HG02623 (cell line): ENCODE results near the gene CHRNB4.
"Not testable (repeated sequence)": the region's sequence is repeated elsewhere in the genome, so short reads cannot be mapped to it uniquely, and the experiment has no call there.

Experiments used
- ATAC-seq: cut with Tn5 transposase; IDR thresholded peaks from one replicate; pipeline ENCODE4 v1.9.1; 2021; ENCODE audit warnings: moderate library complexity; ENCODE audit not compliant: unreplicated experiment

CHRNB4 gene

DNA sequence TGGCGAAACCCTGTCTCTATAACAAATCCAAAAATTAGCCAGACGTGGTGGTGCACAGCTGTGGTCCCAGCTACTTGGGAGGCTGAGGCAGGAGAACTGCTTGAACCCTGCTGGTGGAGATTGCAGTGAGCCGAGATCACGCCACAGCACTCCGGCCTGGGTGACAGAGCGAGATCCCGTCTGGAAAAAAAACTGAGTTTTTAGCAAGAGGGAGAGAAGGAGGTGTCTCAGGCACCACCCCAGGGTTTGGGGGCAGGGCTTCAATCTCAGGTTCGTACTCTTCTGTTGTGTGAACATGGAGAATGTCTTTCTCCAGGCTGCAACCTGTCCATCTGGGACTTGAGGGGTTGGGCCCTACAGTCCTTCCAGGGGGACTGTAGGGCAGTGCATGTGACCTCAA lies 22.9 kb downstream of the CHRNB4 start:
- no peak for ATAC-seq

DNA sequence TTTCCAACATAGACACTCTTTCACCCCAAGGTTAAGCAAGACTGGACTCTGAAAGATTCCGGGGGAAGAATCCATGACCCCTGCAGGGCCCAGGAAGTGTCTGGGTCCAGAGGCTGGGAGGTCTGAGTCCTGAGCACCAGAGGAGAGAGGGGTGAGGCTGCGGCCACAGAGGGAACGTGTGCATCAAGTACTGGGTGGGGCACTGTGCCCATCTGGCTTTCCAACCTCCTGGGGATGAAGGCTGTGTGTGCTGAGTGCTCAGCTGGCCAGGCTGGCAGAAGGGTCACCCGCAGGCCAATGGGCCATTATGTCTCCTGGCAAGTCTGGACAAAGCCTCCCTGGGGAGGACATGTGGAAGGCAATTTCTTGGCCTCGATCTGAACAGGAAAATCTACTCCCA lies 23.5 kb downstream of the CHRNB4 start:
- ATAC-seq, result no peak

DNA sequence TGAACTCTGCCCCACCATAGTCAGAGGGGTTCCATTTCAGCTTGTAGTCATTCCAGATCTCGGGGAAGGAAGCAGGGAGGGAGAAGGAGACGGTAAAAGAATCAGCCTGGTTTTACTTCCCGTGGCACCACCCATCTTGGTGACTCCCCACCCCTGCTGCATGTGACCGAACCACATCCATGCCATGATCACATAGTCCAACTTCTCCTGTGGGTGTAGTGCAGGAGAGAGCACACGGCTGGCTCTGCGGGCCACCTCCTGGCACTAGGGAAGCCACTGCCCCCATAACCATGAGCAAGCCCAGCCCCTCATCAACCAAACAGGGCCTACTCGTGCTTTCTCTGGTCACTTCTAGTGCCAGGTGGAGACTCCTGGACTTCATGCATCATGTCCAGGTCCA lies 23.9 kb downstream of the CHRNB4 start:
- no peak for ATAC-seq

GRCh38 chr15:78616506-78616905 lies 24.5 kb downstream of the CHRNB4 start:
- ATAC-seq, result no peak

DNA sequence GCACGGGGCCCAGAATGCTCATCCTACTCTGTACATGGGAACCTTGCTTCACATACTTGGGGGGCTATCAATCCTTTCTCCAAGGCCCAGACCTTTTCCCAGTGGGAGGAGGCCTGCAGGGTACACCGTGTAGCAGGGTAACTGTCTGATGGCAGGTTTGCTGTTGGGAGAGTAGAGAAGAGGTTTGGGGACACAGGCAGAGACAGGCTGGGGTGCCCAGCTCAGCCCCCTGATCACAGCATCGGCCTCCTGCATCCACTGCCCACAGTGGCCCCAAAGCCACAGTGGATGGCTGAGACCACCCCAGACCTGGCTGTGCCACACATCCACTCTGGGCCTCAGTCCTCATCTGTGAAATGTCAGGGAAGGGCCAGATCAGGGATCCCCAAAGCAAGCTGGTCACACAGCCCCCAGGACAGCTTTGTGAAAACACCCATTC lies 25.8 kb downstream of the CHRNB4 start:
- ATAC-seq, result no peak

DNA sequence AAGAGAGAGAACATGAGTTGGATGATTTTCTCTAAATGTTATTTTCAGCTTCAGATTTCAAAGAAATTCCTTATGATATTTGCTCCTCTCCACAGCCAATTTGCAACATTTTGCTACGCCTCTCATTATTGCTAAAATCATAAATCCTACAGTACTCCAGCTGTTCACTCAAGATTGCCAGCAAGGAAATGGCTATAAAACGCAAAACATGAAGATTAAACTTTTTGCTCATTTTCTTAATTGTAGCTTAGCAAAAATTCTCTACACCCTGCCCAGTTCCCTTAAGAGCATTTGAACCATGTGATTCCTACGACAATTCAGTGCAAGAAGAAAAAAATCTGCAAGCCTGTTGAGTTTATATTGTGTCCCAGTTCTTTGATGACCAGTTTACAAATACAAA lies 27.0 kb downstream of the CHRNB4 start:
- ATAC-seq, result no peak

- ATAC-seq, result not testable (repeated sequence)
These were observed 31.5 kb downstream of the CHRNB4 start for GRCh38 chr15:78609551-78609950.

GRCh38 chr15:78605680-78606079 lies 35.3 kb downstream of the CHRNB4 start:
- no peak for ATAC-seq

DNA sequence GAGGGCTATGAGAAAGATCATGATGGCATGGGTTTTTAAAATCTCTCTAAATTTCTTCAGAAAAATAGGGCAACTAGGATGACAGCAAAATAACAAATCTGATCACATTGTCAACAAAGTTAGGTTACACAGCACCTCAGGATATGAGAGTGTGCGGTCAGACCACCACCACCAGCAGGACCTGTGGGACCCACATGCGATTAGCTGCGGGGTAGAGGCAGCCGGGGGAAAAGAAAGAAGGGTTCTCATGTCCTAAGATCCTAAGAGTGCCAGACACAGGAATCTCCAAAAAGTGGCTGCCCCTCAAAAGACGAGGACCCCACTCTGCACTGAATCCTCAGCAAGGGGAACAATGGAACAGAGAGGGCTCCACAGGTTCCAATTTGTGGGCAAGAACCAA lies 35.8 kb downstream of the CHRNB4 start:
- ATAC-seq, result no peak

DNA sequence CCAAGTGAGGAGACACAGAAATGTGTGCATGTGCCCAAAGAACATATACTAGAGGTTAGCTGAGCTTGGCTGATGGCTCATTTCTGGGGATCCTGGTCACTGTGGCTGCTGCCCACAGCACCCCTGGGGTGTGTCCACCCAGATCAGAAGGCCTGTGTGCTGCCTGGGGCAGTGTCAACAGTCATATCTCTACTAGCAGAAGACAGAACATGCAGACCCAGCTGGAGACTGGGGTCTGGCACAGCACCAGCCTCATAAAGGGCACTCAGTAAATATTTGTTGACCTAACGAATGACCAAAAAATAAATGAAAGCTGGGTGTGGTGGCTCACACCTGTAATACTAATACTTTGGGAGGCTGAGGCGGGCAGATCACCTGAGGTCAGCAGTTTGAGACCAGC lies 36.6 kb downstream of the CHRNB4 start:
- no peak for ATAC-seq

- ATAC-seq, result no peak
These were observed 37.5 kb downstream of the CHRNB4 start for GRCh38 chr15:78603467-78603866.

DNA sequence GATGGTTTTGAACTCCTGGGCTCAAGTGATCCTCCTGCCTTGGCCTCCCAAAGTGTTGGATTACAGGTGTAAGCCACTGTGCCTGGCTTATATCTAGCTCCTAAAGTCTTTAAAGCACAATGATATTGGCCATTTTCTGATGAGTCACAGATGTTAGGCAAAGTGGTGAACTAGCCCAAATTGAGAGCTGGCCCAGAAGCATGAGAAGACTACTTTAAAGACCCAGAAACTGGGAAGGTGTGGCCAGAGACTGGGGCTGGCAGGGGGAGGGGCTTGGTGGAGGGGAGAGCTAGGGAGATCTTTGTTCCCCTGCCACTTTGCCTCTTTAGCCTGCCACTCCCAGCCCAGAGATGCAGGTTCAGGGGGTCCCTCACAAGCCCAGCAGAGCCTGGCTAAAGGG lies 41.8 kb downstream of the CHRNB4 start:
- ATAC-seq, result no peak

DNA sequence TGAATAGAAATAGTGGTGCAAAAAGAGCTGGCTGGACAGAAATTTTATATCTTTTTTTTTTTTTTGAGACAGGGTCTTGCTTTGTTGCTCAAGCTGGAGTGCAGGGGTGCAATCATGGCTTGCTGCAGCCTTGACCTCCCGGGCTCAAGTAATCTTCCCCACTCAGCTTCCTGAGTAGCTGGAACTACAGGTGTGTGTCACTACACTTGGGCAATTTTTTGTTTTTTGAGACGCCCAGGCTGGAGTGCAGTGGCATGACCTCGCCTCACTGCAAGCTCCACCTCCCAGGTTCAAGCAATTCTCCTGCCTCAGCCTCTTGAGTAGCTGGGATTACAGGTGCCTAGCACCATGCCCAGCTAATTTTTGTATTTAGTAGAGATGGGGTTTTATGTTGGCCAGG lies 42.7 kb downstream of the CHRNB4 start:
- ATAC-seq, result no peak

GRCh38 chr15:78597583-78597982 lies 43.4 kb downstream of the CHRNB4 start:
- ATAC-seq, result no peak

DNA sequence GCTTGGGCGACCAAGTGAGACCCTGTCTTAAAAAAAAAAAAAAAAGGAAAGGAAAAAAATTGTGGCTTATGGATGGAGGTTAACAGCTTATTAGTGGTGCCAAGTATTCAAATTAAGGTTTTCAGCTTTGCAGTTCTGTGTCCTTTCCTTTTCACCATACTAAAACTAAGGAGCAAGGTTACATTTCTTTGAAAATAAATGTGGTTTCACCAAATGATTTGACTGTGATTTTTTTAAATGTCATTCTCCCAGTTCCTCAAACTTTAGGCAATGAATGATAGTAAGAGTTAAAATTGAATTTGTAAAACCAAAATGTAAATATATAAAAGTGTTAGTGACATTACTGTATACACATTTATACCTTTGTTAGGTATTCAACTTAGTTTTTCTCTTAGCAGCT lies 66.1 kb downstream of the CHRNB4 start:
- ATAC-seq, result no peak
